ENCODE data around the gene NCR3LG1. TPM values are rescaled to one million over a fixed set of nuclear protein-coding genes. Genes with fewer than 3 reads are reported as not detected.

The NCR3LG1 gene
- total and polyA plus RNA-seq, 9 of the 15 experiments (the other 6 are each of a cell fraction or from before 2014, with no cell fraction given): 4.1 to 39.8 (median 25.1) TPM

- 0% methylated on average over 3 of the region's 3 CpGs for WGBS (ENCODE audit: insufficient coverage, low coverage, missing lambda C conversion rate)
- Histone ChIP-seq H3K4me1 (replicated peaks in 1 of 2; ENCODE audit: control insufficient read depth in 2 of 2, insufficient read depth in 2 of 2, low read length in 2 of 2) (peaks cover 0 to 31% of the 10 kb centered on the region in 2 experiments; a peak in 2 of 5 replicates), H3K9me1 (ENCODE audit: control insufficient read depth, insufficient read depth, low read length) (peaks cover 5% of the 10 kb centered on the region), H3K36me3 (ENCODE audit: control insufficient read depth, insufficient read depth, low read length) (no peaks in the 10 kb centered on the region), H3K4me2 (ENCODE audit: insufficient read depth, low read length) (no peak overlapping the region), H3K9ac (ENCODE audit: insufficient read depth in 1 of 2, low read depth in 2 of 2, low read length in 2 of 2) (no peak overlapping the region), H3K9me3 (replicated peaks; ENCODE audit: control insufficient read depth, insufficient read depth, low read depth, low read length) (no peaks in the 10 kb centered on the region), H3K79me2 (ENCODE audit: control insufficient read depth, insufficient read depth, low read length) (no peaks in the 10 kb centered on the region), H4K20me1 (replicated peaks; ENCODE audit: control insufficient read depth, insufficient read depth, low read length) (peaks cover 3% of the 10 kb centered on the region; the same call in 1 of the 2 replicates), H3K27ac (ENCODE audit: extremely low read depth, low read depth, low read length) (no peak overlapping the region), H2AFZ (ENCODE audit: low read depth, low read length) (no peak overlapping the region), H3K4me3 (no peak overlapping the region), H3K27me3 (ENCODE audit: control insufficient read depth in 2 of 2, insufficient read depth in 2 of 2, low read length in 2 of 2) (peaks cover 9 to 40% of the 10 kb centered on the region in 2 experiments)
- FAIRE-seq (no peak), ATAC-seq (no peak), DNase-seq (ENCODE audit: extremely low read depth in 1 of 4, low spot score in 3 of 4) (no peak)
- intact Hi-C loops (cut with micrococcal nuclease) (no loop called here), in situ Hi-C loops (cut with MboI) (loop anchor here (10.0 kb wide), 1 partner anchor 133 kb away; no protein-coding TSS in a partner anchor)
- POLR2A ChIA-PET: no interaction called here
- BruUV-seq (replicated peaks): no TSS peak
- CTCF ChIA-PET (ENCODE audit: low intra/inter-chr PET ratio): no interaction called here
- TF ChIP-seq ZSCAN32 (CRISPR knock-in tag; IDR thresholded peaks at IDR 0.05): no peak
- TF ChIP-seq DACH1 (IDR thresholded peaks at IDR 0.05; ENCODE audit: partially characterized antibody): no peak
- TF ChIP-seq, protein P1, sequence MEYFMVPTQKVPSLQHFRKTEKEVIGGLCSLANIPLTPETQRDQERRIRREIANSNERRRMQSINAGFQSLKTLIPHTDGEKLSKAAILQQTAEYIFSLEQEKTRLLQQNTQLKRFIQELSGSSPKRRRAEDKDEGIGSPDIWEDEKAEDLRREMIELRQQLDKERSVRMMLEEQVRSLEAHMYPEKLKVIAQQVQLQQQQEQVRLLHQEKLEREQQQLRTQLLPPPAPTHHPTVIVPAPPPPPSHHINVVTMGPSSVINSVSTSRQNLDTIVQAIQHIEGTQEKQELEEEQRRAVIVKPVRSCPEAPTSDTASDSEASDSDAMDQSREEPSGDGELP (CRISPR knock-in tag; IDR thresholded peaks at IDR 0.05; ENCODE audit: borderline replicate concordance): no peak
- TF ChIP-seq TGIF2 (CRISPR knock-in tag; IDR thresholded peaks at IDR 0.05): no peak
- no peak for TF ChIP-seq PCBP2 (IDR thresholded peaks at IDR 0.05; ENCODE audit: low read depth, low read length, poor library complexity, severe bottlenecking)
- no peak for TF ChIP-seq ZNF133 (CRISPR knock-in tag; IDR thresholded peaks at IDR 0.05)
- TF ChIP-seq, protein P2, sequence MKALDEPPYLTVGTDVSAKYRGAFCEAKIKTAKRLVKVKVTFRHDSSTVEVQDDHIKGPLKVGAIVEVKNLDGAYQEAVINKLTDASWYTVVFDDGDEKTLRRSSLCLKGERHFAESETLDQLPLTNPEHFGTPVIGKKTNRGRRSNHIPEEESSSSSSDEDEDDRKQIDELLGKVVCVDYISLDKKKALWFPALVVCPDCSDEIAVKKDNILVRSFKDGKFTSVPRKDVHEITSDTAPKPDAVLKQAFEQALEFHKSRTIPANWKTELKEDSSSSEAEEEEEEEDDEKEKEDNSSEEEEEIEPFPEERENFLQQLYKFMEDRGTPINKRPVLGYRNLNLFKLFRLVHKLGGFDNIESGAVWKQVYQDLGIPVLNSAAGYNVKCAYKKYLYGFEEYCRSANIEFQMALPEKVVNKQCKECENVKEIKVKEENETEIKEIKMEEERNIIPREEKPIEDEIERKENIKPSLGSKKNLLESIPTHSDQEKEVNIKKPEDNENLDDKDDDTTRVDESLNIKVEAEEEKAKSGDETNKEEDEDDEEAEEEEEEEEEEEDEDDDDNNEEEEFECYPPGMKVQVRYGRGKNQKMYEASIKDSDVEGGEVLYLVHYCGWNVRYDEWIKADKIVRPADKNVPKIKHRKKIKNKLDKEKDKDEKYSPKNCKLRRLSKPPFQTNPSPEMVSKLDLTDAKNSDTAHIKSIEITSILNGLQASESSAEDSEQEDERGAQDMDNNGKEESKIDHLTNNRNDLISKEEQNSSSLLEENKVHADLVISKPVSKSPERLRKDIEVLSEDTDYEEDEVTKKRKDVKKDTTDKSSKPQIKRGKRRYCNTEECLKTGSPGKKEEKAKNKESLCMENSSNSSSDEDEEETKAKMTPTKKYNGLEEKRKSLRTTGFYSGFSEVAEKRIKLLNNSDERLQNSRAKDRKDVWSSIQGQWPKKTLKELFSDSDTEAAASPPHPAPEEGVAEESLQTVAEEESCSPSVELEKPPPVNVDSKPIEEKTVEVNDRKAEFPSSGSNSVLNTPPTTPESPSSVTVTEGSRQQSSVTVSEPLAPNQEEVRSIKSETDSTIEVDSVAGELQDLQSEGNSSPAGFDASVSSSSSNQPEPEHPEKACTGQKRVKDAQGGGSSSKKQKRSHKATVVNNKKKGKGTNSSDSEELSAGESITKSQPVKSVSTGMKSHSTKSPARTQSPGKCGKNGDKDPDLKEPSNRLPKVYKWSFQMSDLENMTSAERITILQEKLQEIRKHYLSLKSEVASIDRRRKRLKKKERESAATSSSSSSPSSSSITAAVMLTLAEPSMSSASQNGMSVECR (CRISPR knock-in tag; IDR thresholded peaks at IDR 0.05): no peak
- TF ChIP-seq ZKSCAN1 (IDR thresholded peaks at IDR 0.05; ENCODE audit: low read depth, low read length): no peak
- no peak for TF ChIP-seq FOXA1 (IDR thresholded peaks at IDR 0.05; ENCODE audit: borderline replicate concordance)
- no peak for TF ChIP-seq HOMEZ (CRISPR knock-in tag; IDR thresholded peaks at IDR 0.05)
- TF ChIP-seq ARID3A (IDR thresholded peaks at IDR 0.05; ENCODE audit: borderline replicate concordance, low read depth, low read length): no peak
- TF ChIP-seq SP2 (IDR thresholded peaks at IDR 0.05; ENCODE audit: extremely low read depth, low read depth, low read length, poor library complexity, severe bottlenecking): no peak
Measured at GRCh38 chr11:17391493-17392355, 40.1 kb downstream of the NCR3LG1 start.

Measured in K562 (cell line).